ENCODE measurements around the gene CYP51A1.

GRCh38 chr7:92092210-92092609 lies 42.1 kb downstream of the CYP51A1 start:
- TF ChIP-seq, protein P1, sequence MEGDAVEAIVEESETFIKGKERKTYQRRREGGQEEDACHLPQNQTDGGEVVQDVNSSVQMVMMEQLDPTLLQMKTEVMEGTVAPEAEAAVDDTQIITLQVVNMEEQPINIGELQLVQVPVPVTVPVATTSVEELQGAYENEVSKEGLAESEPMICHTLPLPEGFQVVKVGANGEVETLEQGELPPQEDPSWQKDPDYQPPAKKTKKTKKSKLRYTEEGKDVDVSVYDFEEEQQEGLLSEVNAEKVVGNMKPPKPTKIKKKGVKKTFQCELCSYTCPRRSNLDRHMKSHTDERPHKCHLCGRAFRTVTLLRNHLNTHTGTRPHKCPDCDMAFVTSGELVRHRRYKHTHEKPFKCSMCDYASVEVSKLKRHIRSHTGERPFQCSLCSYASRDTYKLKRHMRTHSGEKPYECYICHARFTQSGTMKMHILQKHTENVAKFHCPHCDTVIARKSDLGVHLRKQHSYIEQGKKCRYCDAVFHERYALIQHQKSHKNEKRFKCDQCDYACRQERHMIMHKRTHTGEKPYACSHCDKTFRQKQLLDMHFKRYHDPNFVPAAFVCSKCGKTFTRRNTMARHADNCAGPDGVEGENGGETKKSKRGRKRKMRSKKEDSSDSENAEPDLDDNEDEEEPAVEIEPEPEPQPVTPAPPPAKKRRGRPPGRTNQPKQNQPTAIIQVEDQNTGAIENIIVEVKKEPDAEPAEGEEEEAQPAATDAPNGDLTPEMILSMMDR (IDR thresholded peaks at IDR 0.05; ENCODE audit: insufficient read depth, low read length), result no peak
- TF ChIP-seq SPI1 (IDR thresholded peaks at IDR 0.05; ENCODE audit: borderline replicate concordance, low read depth), result no peak
- TF ChIP-seq POLR2AphosphoS5 (IDR thresholded peaks at IDR 0.05; ENCODE audit: low read depth), result no peak
- TF ChIP-seq REST (IDR thresholded peaks at IDR 0.05; ENCODE audit: insufficient replicate concordance, low read depth), result no peak
